HepG2 (cell line): ENCODE measurements around the gene PRKN. TPM values are rescaled to one million over a fixed set of nuclear protein-coding genes. Genes with fewer than 3 reads are reported as not detected.

Experiments used
- ATAC-seq: fragments of 200-7000 bp; cut with Tn5 transposase; 3 replicates; pipeline ENCODE4 v1.9.1; 2020; ENCODE audit warnings: mild to moderate bottlenecking, moderate library complexity
- BruUV-seq: library from RNA; stranded (reverse); fragments of 400-500 nt; replicated peaks from 2 replicates; lab custom pipeline; 2021; lab: Mats Ljungman, UMichigan
- CTCF ChIA-PET: fragments of 300-600 bp; formaldehyde crosslinking; extraction: SDS; loops from one replicate; lab custom pipeline; 2021; ENCODE audit warnings: low total read pairs, inconsistent platforms, low intra/inter-chr PET ratio; lab: Yijun Ruan, JAX
- POLR2A ChIA-PET: fragments of 350-600 bp; sonication (Branson Sonifier 250); formaldehyde crosslinking; loops from one replicate; lab custom pipeline; 2020; ENCODE audit warnings: antibody characterized with exemption, inconsistent platforms; lab: Yijun Ruan, JAX
- DNase-seq: peaks from one replicate; pipeline ENCODE4 v3.0.0-alpha.2; 2015; ENCODE audit warnings: low spot score
- FAIRE-seq: peaks from 3 replicates; lab custom pipeline; 2011; peaks lifted over from hg19 to GRCh38; lab: Jason Lieb, UNC
- H2AFZ ChIP-seq: one replicate; pipeline ENCODE4 v1.6.1; 2011; ENCODE audit warnings: low read length, inconsistent platforms
- H3K27ac ChIP-seq: fragments of 300-600 bp; 3 replicates; pipeline ENCODE4 v1.8.0; 2011; ENCODE audit warnings: mixed run types, mild to moderate bottlenecking, mixed read lengths, low read length, inconsistent platforms; ENCODE audit not compliant: insufficient read depth; ENCODE audit errors: extremely low read length
- H3K27me3 ChIP-seq, 2 experiments: fragments of 200-600 bp in 1 of 2; 2 replicates in 1 of 2; 3 replicates in 1 of 2; pipeline versions ENCODE4 v1.6.0 to v1.8.0; 2011; ENCODE audit warnings: low read length in 2 of 2, mild to moderate bottlenecking in 2 of 2, moderate library complexity in 2 of 2, inconsistent platforms in 1 of 2; ENCODE audit not compliant: insufficient read depth in 2 of 2, control insufficient read depth in 1 of 2
- H3K36me3 ChIP-seq, 2 experiments: fragments of 200-600 bp in 1 of 2; replicated peaks in 1 of 2; 2 replicates in 1 of 2; 3 replicates in 1 of 2; pipeline versions ENCODE4 v1.5.1 to v1.8.0; 2011; ENCODE audit warnings: low read length in 2 of 2, inconsistent platforms in 1 of 2; ENCODE audit not compliant: insufficient read depth in 2 of 2, control insufficient read depth in 1 of 2
- H3K4me1 ChIP-seq: 2 replicates; pipeline ENCODE4 v1.5.1; 2012; ENCODE audit warnings: low read length, inconsistent platforms; ENCODE audit not compliant: insufficient read depth
- H3K4me2 ChIP-seq: 2 replicates; pipeline ENCODE4 v1.6.0; 2011; ENCODE audit warnings: low read depth, low read length, inconsistent platforms
- H3K4me3 ChIP-seq, 3 experiments: fragments of 200-600 bp in 1 of 3; sonication (generic), shearing (Covaris generic) in 1 of 3; replicated peaks in 1 of 3; 2 replicates each; pipeline ENCODE4 v1.5.1; 2011 to 2016; ENCODE audit warnings: low read length in 3 of 3, inconsistent platforms in 2 of 3, low read depth in 2 of 3, mild to moderate bottlenecking in 2 of 3, control low read depth in 1 of 3, mixed read lengths in 1 of 3; ENCODE audit not compliant: insufficient read depth in 1 of 3
- H3K79me2 ChIP-seq: one replicate; pipeline ENCODE4 v1.6.1; 2011; ENCODE audit warnings: low read length, inconsistent platforms; ENCODE audit not compliant: insufficient read depth
- H3K9ac ChIP-seq: 2 replicates; pipeline ENCODE4 v1.6.0; 2011; ENCODE audit warnings: mild to moderate bottlenecking, low read depth, low read length, inconsistent platforms; ENCODE audit not compliant: insufficient read depth
- H3K9me3 ChIP-seq: 2 replicates; pipeline ENCODE4 v1.5.1; 2012; ENCODE audit warnings: mild to moderate bottlenecking, low read length
- H4K20me1 ChIP-seq: 2 replicates; pipeline ENCODE4 v1.6.0; 2011; ENCODE audit warnings: inconsistent platforms, mild to moderate bottlenecking, low read length, moderate library complexity; ENCODE audit not compliant: insufficient read depth
- ATF2 ChIP-seq: sonication (generic); formaldehyde crosslinking; IDR thresholded peaks from 2 replicates; pipeline ENCODE4 v1.4.0; 2020; ENCODE audit warnings: missing genetic modification reagents
- CBX1 ChIP-seq: IDR thresholded peaks from one replicate; pipeline ENCODE4 v1.6.1; 2016; ENCODE audit warnings: antibody characterized with exemption, low read depth
- CSRNP2 ChIP-seq: sonication (generic); formaldehyde crosslinking; conservative IDR thresholded peaks from 2 replicates; pipeline ENCODE4 v1.8.0; 2022; ENCODE audit warnings: low read depth, missing genetic modification reagents
- HOXA9 ChIP-seq: sonication (generic); formaldehyde crosslinking; IDR thresholded peaks from 2 replicates; pipeline ENCODE4 v1.8.1; 2022; ENCODE audit warnings: missing genetic modification reagents, mild to moderate bottlenecking, moderate library complexity, borderline replicate concordance
- HOXD1 ChIP-seq: sonication (generic); formaldehyde crosslinking; IDR thresholded peaks from 2 replicates; pipeline ENCODE4 v1.5.0; 2020; ENCODE audit warnings: missing genetic modification reagents
- KLF15 ChIP-seq: sonication (generic); formaldehyde crosslinking; IDR thresholded peaks from 2 replicates; pipeline ENCODE4 v1.8.1; 2023; ENCODE audit warnings: borderline replicate concordance, mild to moderate bottlenecking, inconsistent platforms, missing genetic modification reagents, mixed read lengths
- PRDM10 ChIP-seq: sonication (generic); formaldehyde crosslinking; IDR thresholded peaks from 2 replicates; pipeline ENCODE4 v1.4.0; 2020; ENCODE audit warnings: low read depth, missing genetic modification reagents
- TBP ChIP-seq: sonication (generic); formaldehyde crosslinking; IDR thresholded peaks from 2 replicates; pipeline ENCODE4 v1.5.0; 2020; ENCODE audit warnings: missing genetic modification reagents
- THAP9 ChIP-seq: sonication (generic); formaldehyde crosslinking; IDR thresholded peaks from 2 replicates; pipeline ENCODE4; 2020; ENCODE audit warnings: missing genetic modification reagents, mild to moderate bottlenecking, borderline replicate concordance
- ZBTB21 ChIP-seq: sonication (generic); formaldehyde crosslinking; IDR thresholded peaks from 2 replicates; pipeline ENCODE4 v1.4.0; 2020; ENCODE audit warnings: missing genetic modification reagents
- ZBTB42 ChIP-seq: sonication (generic); formaldehyde crosslinking; IDR thresholded peaks from 2 replicates; pipeline ENCODE4 v1.5.0; 2020; ENCODE audit warnings: mild to moderate bottlenecking, missing genetic modification reagents
- ZNF292 ChIP-seq: sonication (generic); formaldehyde crosslinking; IDR thresholded peaks from 2 replicates; pipeline ENCODE4 v1.8.1; 2022; ENCODE audit warnings: mild to moderate bottlenecking, low read depth, missing genetic modification reagents, borderline replicate concordance
- ZNF414 ChIP-seq: sonication (generic); formaldehyde crosslinking; IDR thresholded peaks from 2 replicates; pipeline ENCODE4 v1.5.0; 2020; ENCODE audit warnings: missing genetic modification reagents
- ZNF607 ChIP-seq: sonication (generic); formaldehyde crosslinking; IDR thresholded peaks from 2 replicates; pipeline ENCODE4 v1.5.1; 2020; ENCODE audit warnings: missing genetic modification reagents, mild to moderate bottlenecking, borderline replicate concordance
- WGBS: methylation state at CpG from one replicate; pipeline ENCODE4 v1.1.6; 2017; ENCODE audit warnings: low lambda C conversion rate; 5-methylcytosine and 5-hydroxymethylcytosine counted together
- in situ Hi-C: cut with HindIII; loops from 2 replicates; pipeline ENCODE4 v1.10.0; 2017; ENCODE audit warnings: low pct_unique_long_range_greater_than_20kb; ENCODE audit not compliant: extremely low pct_ligation_motif_present
- intact Hi-C: fragments of 100-400 bp; cut with micrococcal nuclease; formaldehyde crosslinking; loops from one replicate; pipeline ENCODE4 v1.10.0; 2022; ENCODE audit not compliant: unreplicated experiment
- polyA plus RNA-seq, 8 experiments: library from polyadenylated mRNA; depleted of rRNA in 3 of 8; stranded (reverse) in 7 of 8; unstranded in 1 of 8; fragments of >200 nt; fragmentation: Illumina TruSeq in 4 of 8; extraction: Trizol in 4 of 8; gene quantifications; 2 replicates each; pipeline versions ENCODE4 v1.2.1 to v1.2.3, GENCODE V29; 2011 to 2016; ENCODE audit warnings: low read depth in 4 of 8, missing spikeins in 1 of 8, mixed read lengths in 1 of 8; ENCODE audit not compliant: insufficient read depth in 1 of 8
- total RNA-seq, 5 experiments: library from RNA; depleted of rRNA; stranded (reverse); fragments of >200 nt; fragmentation: Illumina TruSeq; extraction: Trizol; gene quantifications; 2 replicates each; pipeline ENCODE4 v1.2.3, GENCODE V29; 2016; ENCODE audit warnings: low read depth in 1 of 5

PRKN gene
- total and polyA plus RNA-seq, 2 of the 13 experiments (the other 11 are each of a cell fraction or from before 2014, with no cell fraction given): 0.31 to 0.44 TPM

GRCh38 chr6:161351858-161352257 is 1375.7 kb downstream of the PRKN start:
- Histone ChIP-seq H3K36me3 (no peaks in the 10 kb centered on the region), H3K4me2 (no peak overlapping the region), H3K4me1 (no peaks in the 10 kb centered on the region), H3K9ac (no peak overlapping the region), H2AFZ (no peak overlapping the region), H4K20me1 (no peaks in the 10 kb centered on the region), H3K4me3 (no peak overlapping the region), H3K79me2 (no peaks in the 10 kb centered on the region), H3K27me3 (0 out of 5 replicates have a peak, but pooled peaks cover 0 to 2% of the 10 kb centered on the region in 2 experiments), H3K9me3 (no peaks in the 10 kb centered on the region), H3K27ac (no peak overlapping the region)
- ChIA-PET CTCF (no interaction called here), POLR2A (no interaction called here)
- no peak for FAIRE-seq
- BruUV-seq: no TSS peak
- in situ Hi-C loops (loop anchor here (25.0 kb wide), 1 partner anchor 615 kb away; no protein-coding TSS in a partner anchor), intact Hi-C loops (loop anchor here (2.0 kb wide), 1 partner anchor 19 kb away; no protein-coding TSS in a partner anchor)
- DNase-seq: no peak
- ATAC-seq: no peak
- WGBS: 68% methylated on average over 5 of the region's 5 CpGs
- no peak for TF ChIP-seq THAP9
- no peak for TF ChIP-seq ZNF292 (CRISPR knock-in tag)
- TF ChIP-seq PRDM10 (CRISPR knock-in tag): no peak
- TF ChIP-seq ATF2: no peak
- no peak for TF ChIP-seq ZNF414
- TF ChIP-seq TBP: no peak
- TF ChIP-seq ZBTB42: no peak
- no peak for TF ChIP-seq HOXA9 (CRISPR knock-in tag)
- TF ChIP-seq HOXD1 (CRISPR knock-in tag): no peak
- no peak for TF ChIP-seq ZNF607 (CRISPR knock-in tag)
- TF ChIP-seq KLF15 (CRISPR knock-in tag): no peak
- TF ChIP-seq CSRNP2 (CRISPR knock-in tag): no peak
- no peak for TF ChIP-seq ZBTB21 (CRISPR knock-in tag)
- TF ChIP-seq CBX1: no peak
